Measurements from ENCODE around the gene THOC5.

Gene THOC5

GRCh38 chr22:29518427-29518826 is 35.1 kb downstream of the THOC5 start:
- no peak for DNase-seq (ENCODE audit: low spot score)
- TF ChIP-seq, protein P1, sequence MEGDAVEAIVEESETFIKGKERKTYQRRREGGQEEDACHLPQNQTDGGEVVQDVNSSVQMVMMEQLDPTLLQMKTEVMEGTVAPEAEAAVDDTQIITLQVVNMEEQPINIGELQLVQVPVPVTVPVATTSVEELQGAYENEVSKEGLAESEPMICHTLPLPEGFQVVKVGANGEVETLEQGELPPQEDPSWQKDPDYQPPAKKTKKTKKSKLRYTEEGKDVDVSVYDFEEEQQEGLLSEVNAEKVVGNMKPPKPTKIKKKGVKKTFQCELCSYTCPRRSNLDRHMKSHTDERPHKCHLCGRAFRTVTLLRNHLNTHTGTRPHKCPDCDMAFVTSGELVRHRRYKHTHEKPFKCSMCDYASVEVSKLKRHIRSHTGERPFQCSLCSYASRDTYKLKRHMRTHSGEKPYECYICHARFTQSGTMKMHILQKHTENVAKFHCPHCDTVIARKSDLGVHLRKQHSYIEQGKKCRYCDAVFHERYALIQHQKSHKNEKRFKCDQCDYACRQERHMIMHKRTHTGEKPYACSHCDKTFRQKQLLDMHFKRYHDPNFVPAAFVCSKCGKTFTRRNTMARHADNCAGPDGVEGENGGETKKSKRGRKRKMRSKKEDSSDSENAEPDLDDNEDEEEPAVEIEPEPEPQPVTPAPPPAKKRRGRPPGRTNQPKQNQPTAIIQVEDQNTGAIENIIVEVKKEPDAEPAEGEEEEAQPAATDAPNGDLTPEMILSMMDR (IDR thresholded peaks at IDR 0.05): no peak
- H3K4me3 ChIP-seq: no peak overlapping the region
- H3K27ac ChIP-seq: no peak overlapping the region

- TF ChIP-seq, protein P1 (IDR thresholded peaks at IDR 0.05): no peak
- Histone ChIP-seq H3K27ac (no peak overlapping the region), H3K4me3 (no peak overlapping the region)
- DNase-seq (ENCODE audit: low spot score): no peak
Observed at GRCh38 chr22:29517215-29517908, 36.2 kb downstream of the THOC5 start.

GRCh38 chr22:29512031-29512430 is 41.5 kb downstream of the THOC5 start:
- Histone ChIP-seq H3K27ac (no peak overlapping the region), H3K4me3 (no peak overlapping the region)
- TF ChIP-seq, protein P1 (IDR thresholded peaks at IDR 0.05): no peak
- DNase-seq (ENCODE audit: low spot score): no peak

DNA sequence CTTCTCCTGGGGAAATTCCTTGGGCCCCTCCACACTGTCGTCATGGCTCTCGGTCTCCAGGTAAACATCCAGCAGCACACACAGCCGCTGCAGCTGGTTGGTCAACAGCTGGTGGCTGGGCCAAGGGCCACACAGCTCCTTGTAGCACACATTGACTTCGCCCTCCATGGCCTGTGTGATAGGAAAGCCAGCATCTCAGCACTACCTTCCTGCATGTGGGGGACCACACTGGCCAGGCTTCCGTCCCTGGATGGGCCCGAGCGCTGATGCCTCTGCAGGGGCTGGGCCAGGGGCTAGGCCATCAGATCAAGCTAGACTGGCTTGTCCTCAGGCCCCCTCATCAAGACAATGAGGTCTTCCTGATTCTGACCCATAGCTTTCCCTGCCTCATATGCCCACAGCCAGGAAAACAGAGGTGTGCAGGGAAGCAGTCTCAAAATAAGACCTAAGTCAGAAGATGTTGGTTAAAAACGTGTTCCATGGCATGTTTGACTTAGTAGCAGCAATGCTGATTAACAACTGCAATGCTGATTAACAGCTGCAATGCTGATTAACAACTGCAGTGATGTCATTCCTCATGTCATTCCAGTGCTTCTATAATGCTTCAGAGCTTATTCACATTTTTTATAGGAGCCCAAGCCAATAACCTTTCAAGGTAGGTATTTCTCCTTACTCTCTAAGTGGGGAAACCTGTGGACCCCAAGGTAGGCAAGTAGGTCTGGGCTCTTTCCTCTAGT is 42.3 kb downstream of the THOC5 start:
- no peak for DNase-seq (ENCODE audit: low spot score)
- TF ChIP-seq, protein P1 (IDR thresholded peaks at IDR 0.05): no peak
- H3K4me3 ChIP-seq: no peak overlapping the region
- H3K27ac ChIP-seq: no peak overlapping the region

DNA sequence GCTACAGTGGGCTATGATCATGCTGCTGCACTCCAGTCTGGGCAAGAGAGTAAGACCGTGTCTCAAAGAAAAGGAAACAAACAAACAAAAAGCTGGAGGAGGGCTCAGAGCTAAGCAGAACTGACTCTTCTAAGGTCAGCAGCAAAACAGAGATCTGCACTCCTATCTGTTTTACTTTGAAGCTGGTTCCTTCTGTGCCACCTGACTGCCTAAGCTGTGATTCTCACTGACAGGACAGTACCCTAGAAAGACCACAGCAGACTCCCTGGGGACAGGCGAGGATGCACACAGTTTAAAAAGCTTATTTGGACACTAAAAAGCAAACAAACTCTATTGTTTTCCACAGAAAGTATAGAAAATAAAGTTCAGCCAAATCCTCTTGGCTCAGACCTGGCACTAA is 43.0 kb downstream of the THOC5 start:
- Histone ChIP-seq H3K27ac (no peak overlapping the region), H3K4me3 (no peak overlapping the region)
- DNase-seq (ENCODE audit: low spot score): no peak
- TF ChIP-seq, protein P1 (IDR thresholded peaks at IDR 0.05): no peak

GRCh38 chr22:29509815-29510214 is 43.7 kb downstream of the THOC5 start:
- no peak for DNase-seq (ENCODE audit: low spot score)
- TF ChIP-seq, protein P1 (IDR thresholded peaks at IDR 0.05): no peak
- Histone ChIP-seq H3K27ac (no peak overlapping the region), H3K4me3 (no peak overlapping the region)

GRCh38 chr22:29509298-29509697 is 44.3 kb downstream of the THOC5 start:
- DNase-seq (ENCODE audit: low spot score): no peak
- TF ChIP-seq, protein P1 (IDR thresholded peaks at IDR 0.05): no peak
- Histone ChIP-seq H3K27ac (no peak overlapping the region), H3K4me3 (no peak overlapping the region)

All from coronary artery (tissue), 2 donors.